ENCODE measurements around the gene IGLL1.

IGLL1 gene

GRCh38 chr22:23523713-23524112 lies 56.4 kb downstream of the IGLL1 start:
- POLR2A ChIA-PET = no interaction called here
- no peak for TF ChIP-seq CTCF (IDR thresholded peaks at IDR 0.05; ENCODE audit: insufficient read depth, low read length, missing control alignments)
- CTCF ChIA-PET = interaction anchor here (1.1 kb wide), 1 partner anchor 12 kb away, joined by 5 read pairs; no protein-coding TSS in a partner anchor
- H3K4me3 ChIP-seq (ENCODE audit: low read depth, low read length) = no peak overlapping the region
- no peak for DNase-seq (ENCODE audit: low read depth, low spot score)
